ENCODE data around the gene IFT27.

The IFT27 gene

GRCh38 chr22:36783743-36784142 is 7.8 kb upstream of the IFT27 start:
- no peak for TF ChIP-seq CTCF (IDR thresholded peaks at IDR 0.05; ENCODE audit: low read depth, low read length, missing control alignments)
- H3K4me3 ChIP-seq (ENCODE audit: low read depth, low read length) = no peak overlapping the region
- DNase-seq (ENCODE audit: low read depth) = no peak
- in situ Hi-C loops (cut with HindIII; ENCODE audit: low sequenced_read_pairs) = no loop called here

- in situ Hi-C loops (cut with HindIII; ENCODE audit: low sequenced_read_pairs) = no loop called here
These were observed 6.0 kb upstream of the IFT27 start for GRCh38 chr22:36781656-36782627.

GRCh38 chr22:36778020-36778419 is 2.1 kb upstream of the IFT27 start:
- H3K4me3 ChIP-seq (ENCODE audit: low read depth, low read length) = no peak overlapping the region
- no peak for DNase-seq (ENCODE audit: low read depth)
- in situ Hi-C loops (cut with HindIII; ENCODE audit: low sequenced_read_pairs) = loop anchor here (5.0 to 10.0 kb wide), 2 partner anchors 59 to 233 kb away; no protein-coding TSS in a partner anchor
- TF ChIP-seq CTCF (IDR thresholded peaks at IDR 0.05; ENCODE audit: low read depth, low read length, missing control alignments) = no peak

More at GRCh38 chr22:36781656-36782627, 6.0 kb upstream of the IFT27 start:
- peak; percentile 87 for TF ChIP-seq CTCF (IDR thresholded peaks at IDR 0.05; ENCODE audit: low read depth, low read length, missing control alignments)
- DNase-seq (ENCODE audit: low read depth) = peak; percentile 44
- no peak overlapping the region for H3K4me3 ChIP-seq (ENCODE audit: low read depth, low read length)

- TF ChIP-seq CTCF (IDR thresholded peaks at IDR 0.05; ENCODE audit: low read depth, low read length, missing control alignments) = no peak
- peak overlapping the region; percentile 23 for H3K4me3 ChIP-seq (ENCODE audit: low read depth, low read length)
- in situ Hi-C loops (cut with HindIII; ENCODE audit: low sequenced_read_pairs) = loop anchor here (5.0 to 10.0 kb wide), 2 partner anchors 61 to 232 kb away; no protein-coding TSS in a partner anchor
- no peak for DNase-seq (ENCODE audit: low read depth)
These were observed 803 bp upstream of the IFT27 start for GRCh38 chr22:36776722-36777121.

- no peak for TF ChIP-seq CTCF (IDR thresholded peaks at IDR 0.05; ENCODE audit: low read depth, low read length, missing control alignments)
- no peak for DNase-seq (ENCODE audit: low read depth)
- in situ Hi-C loops (cut with HindIII; ENCODE audit: low sequenced_read_pairs) = loop anchor here (5.0 to 10.0 kb wide), 2 partner anchors 62 to 231 kb away; no protein-coding TSS in a partner anchor
- H3K4me3 ChIP-seq (ENCODE audit: low read depth, low read length) = peak overlapping the region; percentile 80
These were observed 344 bp downstream of the IFT27 start for GRCh38 chr22:36775586-36775963.

- no peak overlapping the region for H3K4me3 ChIP-seq (ENCODE audit: low read depth, low read length)
- TF ChIP-seq CTCF (IDR thresholded peaks at IDR 0.05; ENCODE audit: low read depth, low read length, missing control alignments) = peak; percentile 48
- DNase-seq (ENCODE audit: low read depth) = no peak
- in situ Hi-C loops (cut with HindIII; ENCODE audit: low sequenced_read_pairs) = loop anchor here (10.0 kb wide), 1 partner anchor 229 kb away; no protein-coding TSS in a partner anchor
These were observed 2.0 kb downstream of the IFT27 start for GRCh38 chr22:36773935-36774334.
